Muscle of back (tissue), 11 donors: Measurements from ENCODE around the gene ACTG1. TPM values are rescaled to one million over a fixed set of nuclear protein-coding genes. Genes with fewer than 3 reads are reported as not detected.

ENCODE experiments used
- DNase-seq, 3 donors: peaks; one replicate each; pipeline versions ENCODE4 v3.0.0 to v3.0.0-alpha.2; 2013
- polyA plus RNA-seq, 10 donors: library from polyadenylated mRNA; unstranded; fragments of 120-200 nt; gene quantifications; one replicate each; pipeline ENCODE4 v1.2.1, GENCODE V29; 2013; ENCODE audit not compliant: insufficient read length in 10 of 10

Gene ACTG1
- polyA plus RNA-seq, 10 donors: 1,024 to 1,916 (median 1,349) TPM

- DNase-seq: no peak
Observed at GRCh38 chr17:81520021-81520901, 7.7 kb upstream of the ACTG1 start.

GRCh38 chr17:81519284-81520020, 6.9 kb upstream of the ACTG1 start:
- no peak for DNase-seq

- DNase-seq: peak in 1 of 3 donors; percentile 56
Observed at GRCh38 chr17:81518785-81519283, 6.2 kb upstream of the ACTG1 start.

- no peak for DNase-seq
Observed at GRCh38 chr17:81518113-81518784, 5.7 kb upstream of the ACTG1 start.

- DNase-seq: peak in 1 of 3 donors; percentile 16
Observed at GRCh38 chr17:81517339-81518112, 4.9 kb upstream of the ACTG1 start.

- no peak for DNase-seq
Observed at GRCh38 chr17:81517009-81517338, 4.4 kb upstream of the ACTG1 start.

- no peak for DNase-seq
Observed at GRCh38 chr17:81516439-81516838, 3.8 kb upstream of the ACTG1 start.

GRCh38 chr17:81515530-81516041, 3.0 kb upstream of the ACTG1 start:
- DNase-seq: no peak

GRCh38 chr17:81514739-81515529, 2.3 kb upstream of the ACTG1 start:
- DNase-seq: peak; percentile 80 to 92 (median 91)

GRCh38 chr17:81514489-81514738, 1.8 kb upstream of the ACTG1 start:
- no peak for DNase-seq

- peak; percentile 66 to 88 (median 70) for DNase-seq
Observed at GRCh38 chr17:81513753-81514488, 1.3 kb upstream of the ACTG1 start.

GRCh38 chr17:81513372-81513752, 763 bp upstream of the ACTG1 start:
- DNase-seq: peak; percentile 54 to 90 (median 64)

GRCh38 chr17:81511804-81512561, 616 bp downstream of the ACTG1 start:
- DNase-seq: no peak

GRCh38 chr17:81511554-81511803, 1.1 kb downstream of the ACTG1 start:
- DNase-seq: no peak

- DNase-seq: no peak
Observed at GRCh38 chr17:81510785-81511553, 1.6 kb downstream of the ACTG1 start.

- DNase-seq: peak in 1 of 3 donors; percentile 26
Observed at GRCh38 chr17:81509972-81510784, 2.4 kb downstream of the ACTG1 start.

GRCh38 chr17:81509207-81509971, 3.2 kb downstream of the ACTG1 start:
- peak in 1 of 3 donors; percentile 37 for DNase-seq
